ENCODE results near the gene LRMDA.

The LRMDA gene

GRCh38 chr10:75876710-75877109, 445.3 kb downstream of the LRMDA start:
- no peak for DNase-seq (ENCODE audit: low spot score)

- DNase-seq (ENCODE audit: low spot score) = no peak
Measured at GRCh38 chr10:75877877-75878276, 446.5 kb downstream of the LRMDA start.

- DNase-seq (ENCODE audit: low spot score) = no peak
Measured at GRCh38 chr10:75878586-75878985, 447.2 kb downstream of the LRMDA start.

GRCh38 chr10:75880031-75880775, 448.8 kb downstream of the LRMDA start:
- DNase-seq (ENCODE audit: low spot score) = no peak

- no peak for DNase-seq (ENCODE audit: low spot score)
Measured at GRCh38 chr10:75883081-75884072, 452.0 kb downstream of the LRMDA start.

GRCh38 chr10:75884808-75885207, 453.4 kb downstream of the LRMDA start:
- DNase-seq (ENCODE audit: low spot score) = no peak

- DNase-seq (ENCODE audit: low spot score) = no peak
Measured at GRCh38 chr10:75887369-75887768, 455.9 kb downstream of the LRMDA start.

- DNase-seq (ENCODE audit: low spot score) = no peak
Measured at GRCh38 chr10:75887992-75888680, 456.7 kb downstream of the LRMDA start.

GRCh38 chr10:75889051-75889450, 457.6 kb downstream of the LRMDA start:
- DNase-seq (ENCODE audit: low spot score) = no peak

- no peak for DNase-seq (ENCODE audit: low spot score)
Measured at GRCh38 chr10:75894761-75895160, 463.3 kb downstream of the LRMDA start.

- no peak for DNase-seq (ENCODE audit: low spot score)
Measured at GRCh38 chr10:75895259-75895658, 463.8 kb downstream of the LRMDA start.

GRCh38 chr10:75899816-75900390, 468.5 kb downstream of the LRMDA start:
- DNase-seq (ENCODE audit: low spot score) = no peak

GRCh38 chr10:75902816-75903215, 471.4 kb downstream of the LRMDA start:
- DNase-seq (ENCODE audit: low spot score) = no peak

GRCh38 chr10:75904499-75905283, 473.3 kb downstream of the LRMDA start:
- DNase-seq (ENCODE audit: low spot score) = no peak

- DNase-seq (ENCODE audit: low spot score) = no peak
Measured at GRCh38 chr10:75905490-75905889, 474.1 kb downstream of the LRMDA start.

GRCh38 chr10:75910032-75910431, 478.6 kb downstream of the LRMDA start:
- no peak for DNase-seq (ENCODE audit: low spot score)

- no peak for DNase-seq (ENCODE audit: low spot score)
Measured at GRCh38 chr10:75911426-75911825, 480.0 kb downstream of the LRMDA start.

GRCh38 chr10:75916906-75917305, 485.5 kb downstream of the LRMDA start:
- DNase-seq (ENCODE audit: low spot score) = no peak

- DNase-seq (ENCODE audit: low spot score) = no peak
Measured at GRCh38 chr10:75919913-75920312, 488.5 kb downstream of the LRMDA start.

- no peak for DNase-seq (ENCODE audit: low spot score)
Measured at GRCh38 chr10:75922435-75922834, 491.0 kb downstream of the LRMDA start.

- DNase-seq (ENCODE audit: low spot score) = no peak
Measured at GRCh38 chr10:75924309-75924902, 493.0 kb downstream of the LRMDA start.
